Activated CD8-positive, alpha-beta memory T cell treated with anti-CD3 and anti-CD28 coated beads, Interleukin-2, amount 50 U/mL, for 4 hours (primary cell): ENCODE data around the gene RASA3.
A peak's percentile ranks its signal among the peaks of the same experiment; 100 is the strongest.
"Not testable (repeated sequence)": the region's sequence is repeated elsewhere in the genome, so short reads cannot be mapped to it uniquely, and the experiment has no call there.

ENCODE experiments used
- DNase-seq: peaks from one replicate; pipeline ENCODE4 v3.0.0-alpha.2; 2020

RASA3 gene

DNA sequence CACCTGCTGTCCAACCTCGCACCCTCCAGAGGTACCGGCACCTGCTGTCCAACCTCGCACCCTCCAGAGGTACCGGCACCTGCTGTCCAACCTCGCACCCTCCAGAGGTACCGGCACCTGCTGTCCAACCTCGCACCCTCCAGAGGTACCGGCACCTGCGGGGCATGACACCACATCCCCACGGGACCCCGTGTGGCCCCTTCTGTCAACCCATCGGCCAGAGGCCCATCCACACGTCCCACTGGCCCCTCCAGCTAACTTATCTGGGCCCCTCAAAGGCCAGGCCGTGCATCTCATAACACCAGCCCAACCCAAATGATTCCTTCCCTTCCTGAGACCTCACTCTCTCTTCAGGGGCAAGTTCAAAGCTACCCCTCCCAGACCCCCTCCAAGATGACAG is 6.3 kb downstream of the RASA3 start:
- DNase-seq, result not testable (repeated sequence)

DNA sequence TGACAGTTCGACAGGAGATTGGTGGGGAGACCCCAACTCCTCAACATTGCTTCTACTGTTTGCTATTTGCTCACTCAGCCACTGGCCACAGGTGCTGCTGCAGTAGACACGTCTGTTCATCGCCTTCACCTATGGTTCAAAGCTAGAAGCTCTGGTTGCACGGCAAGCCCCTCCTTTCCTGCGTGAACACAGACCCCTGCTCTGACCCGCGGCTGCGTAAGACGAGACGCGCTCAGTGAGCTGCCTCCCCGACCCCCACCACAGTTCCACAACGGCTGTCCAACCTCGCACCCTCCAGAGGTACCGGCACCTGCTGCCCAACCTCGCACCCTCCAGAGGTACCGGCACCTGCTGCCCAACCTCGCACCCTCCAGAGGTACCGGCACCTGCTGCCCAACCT is 6.8 kb downstream of the RASA3 start:
- no peak for DNase-seq

DNA sequence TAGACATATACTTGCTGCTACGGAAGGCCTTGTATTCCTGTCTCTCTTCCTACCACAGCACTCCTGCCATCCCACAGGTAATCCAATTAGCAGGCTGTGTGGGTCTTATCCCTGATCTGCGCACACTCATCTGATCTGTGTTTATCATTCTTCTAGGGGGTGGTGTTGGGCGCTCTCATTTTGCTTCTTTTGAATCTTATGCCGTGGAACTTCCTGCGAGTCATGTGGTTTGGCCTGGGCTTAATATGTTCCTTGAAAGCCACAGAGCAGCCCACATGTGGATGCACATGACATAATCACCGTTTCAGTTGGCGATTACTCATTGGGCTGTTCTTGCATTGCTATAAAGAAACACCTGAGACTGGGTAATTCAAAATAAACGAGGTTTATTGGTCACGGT is 7.5 kb downstream of the RASA3 start:
- peak; percentile 72 for DNase-seq

DNA sequence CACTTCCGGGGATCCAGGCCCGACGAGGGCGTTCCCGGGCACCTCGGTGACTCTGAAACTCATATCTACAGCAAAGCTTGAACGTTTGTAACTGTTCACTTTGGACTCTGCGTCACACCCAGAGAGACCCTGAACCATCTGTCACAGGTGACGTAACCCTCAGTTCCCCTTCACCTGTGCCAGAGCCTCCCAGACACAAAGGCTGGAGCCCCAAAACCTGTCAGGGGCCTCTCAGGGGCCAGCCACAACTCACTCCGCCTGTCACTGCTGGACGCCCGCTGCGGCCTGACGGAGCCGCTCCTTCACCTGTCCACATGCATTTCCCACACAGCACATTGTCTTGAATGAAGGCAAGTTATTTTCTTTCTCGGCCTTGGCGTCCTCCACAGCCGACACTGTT is 8.0 kb downstream of the RASA3 start:
- DNase-seq, result no peak

DNA sequence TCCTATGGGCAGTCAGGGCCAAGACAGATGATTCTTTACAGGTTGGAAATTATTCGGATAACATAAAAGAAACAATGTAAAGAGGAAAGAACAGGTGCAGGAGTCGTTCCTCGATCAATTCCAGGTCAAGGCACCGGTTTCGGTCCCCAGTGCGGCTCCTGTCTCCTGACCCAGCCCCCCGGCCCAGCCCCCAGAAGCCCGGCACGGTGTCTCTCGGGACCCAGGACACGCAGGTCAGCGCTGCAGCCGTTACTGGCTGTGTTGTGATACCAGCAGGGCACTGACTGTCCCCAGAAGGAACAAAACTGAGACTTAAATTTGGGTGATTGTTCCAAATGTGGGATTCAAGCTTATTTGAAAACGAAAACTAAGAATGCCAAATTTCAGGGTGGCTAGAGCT is 8.5 kb downstream of the RASA3 start:
- no peak for DNase-seq

DNA sequence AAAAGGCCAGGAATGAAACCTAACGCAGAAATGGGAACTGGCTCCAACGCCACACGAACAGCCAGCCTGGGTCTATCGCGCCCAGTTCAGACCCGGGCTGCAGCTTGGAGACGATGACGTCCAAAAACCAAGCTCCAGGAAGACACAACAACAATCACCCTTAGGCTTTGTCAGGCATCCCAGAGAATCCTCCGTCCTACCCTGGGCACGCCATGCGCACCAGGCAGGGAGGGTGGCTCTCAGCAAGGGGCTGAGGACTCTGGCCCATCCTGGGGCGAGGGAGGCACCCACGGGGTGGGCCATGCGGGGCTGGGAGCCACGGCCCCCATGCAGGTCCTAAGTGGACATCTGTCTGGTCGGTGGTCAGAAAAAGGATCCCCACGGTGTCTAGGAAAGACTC is 9.0 kb downstream of the RASA3 start:
- no peak for DNase-seq

DNA sequence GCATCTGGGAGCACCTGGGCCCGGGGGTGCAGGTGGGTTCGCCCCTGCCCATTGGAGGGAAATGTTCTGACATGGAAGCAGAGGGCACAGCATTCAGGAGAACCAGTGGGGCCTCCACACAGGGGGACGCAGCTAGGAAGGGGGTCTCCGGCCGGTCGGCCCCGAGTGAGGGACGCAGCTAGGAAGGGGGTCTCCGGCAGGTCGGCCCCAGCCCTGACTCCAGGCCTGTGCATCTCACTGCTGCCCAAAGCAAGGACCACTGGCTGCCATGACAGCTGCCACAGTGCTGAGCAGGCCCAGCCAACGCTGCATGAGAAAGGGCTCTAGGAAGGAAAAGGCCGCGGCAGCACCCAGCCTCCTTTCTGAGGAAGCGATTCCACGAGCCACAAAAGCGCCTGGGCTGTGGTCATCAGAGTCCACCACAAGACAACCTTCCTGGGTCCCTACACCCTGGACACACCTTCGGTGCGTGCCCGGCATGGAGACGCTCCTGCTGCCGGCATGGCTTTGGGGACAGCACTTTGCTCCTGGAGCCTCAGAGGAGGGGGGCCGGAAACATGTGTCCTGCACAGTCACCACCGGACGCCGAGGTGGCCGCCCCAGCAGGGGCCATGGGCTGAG is 9.7 kb downstream of the RASA3 start:
- no peak for DNase-seq

DNA sequence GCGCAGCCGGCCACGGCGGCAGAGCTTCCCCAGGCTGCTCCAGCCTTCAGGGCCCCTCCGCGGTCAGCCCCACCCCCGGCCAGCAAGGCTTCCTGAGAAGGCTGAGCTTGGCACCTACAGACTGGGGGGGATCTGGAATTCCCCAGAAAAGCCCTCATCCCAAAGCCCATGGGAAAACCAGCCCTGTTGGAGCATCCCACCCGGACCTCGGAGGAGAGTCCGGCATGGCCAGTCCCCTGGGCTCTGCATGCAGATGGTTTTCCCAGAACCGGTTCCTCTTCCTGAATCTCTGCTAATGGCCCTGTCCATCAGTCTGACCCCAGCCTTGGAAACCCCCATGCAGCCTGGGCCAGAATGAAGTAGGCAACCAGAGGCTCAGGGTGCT is 10.3 kb downstream of the RASA3 start:
- DNase-seq, result no peak

DNA sequence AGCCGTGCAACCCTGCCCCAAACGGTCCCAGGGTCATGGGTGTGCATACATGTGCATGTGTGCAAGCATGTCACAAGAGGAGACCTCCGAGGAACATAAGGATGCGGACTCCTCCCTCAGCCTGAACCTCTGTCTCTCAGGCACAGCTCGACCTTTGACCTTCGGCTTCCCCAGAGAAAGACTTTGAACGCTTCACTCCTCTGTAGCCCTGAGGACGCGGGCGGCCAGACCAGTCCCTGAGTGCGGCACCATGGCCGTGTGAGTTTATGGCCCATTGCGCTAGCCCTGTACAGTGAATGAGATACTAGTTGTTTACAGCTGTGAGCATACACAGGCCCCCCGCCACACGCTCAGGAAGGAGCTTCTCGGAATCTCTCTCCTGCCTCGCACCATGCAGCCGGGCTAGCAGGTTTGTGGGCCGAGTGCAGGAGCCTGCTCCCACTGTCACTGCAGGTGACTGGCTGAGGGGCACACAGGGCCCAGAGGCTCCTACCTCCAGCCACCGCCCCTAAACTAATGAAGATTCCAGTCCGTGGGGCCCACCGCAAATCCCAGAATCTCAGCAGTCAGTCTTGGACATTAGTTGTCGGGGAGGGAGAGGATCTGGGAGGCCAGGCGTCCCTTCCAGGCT is 10.8 kb downstream of the RASA3 start:
- DNase-seq, result no peak

DNA sequence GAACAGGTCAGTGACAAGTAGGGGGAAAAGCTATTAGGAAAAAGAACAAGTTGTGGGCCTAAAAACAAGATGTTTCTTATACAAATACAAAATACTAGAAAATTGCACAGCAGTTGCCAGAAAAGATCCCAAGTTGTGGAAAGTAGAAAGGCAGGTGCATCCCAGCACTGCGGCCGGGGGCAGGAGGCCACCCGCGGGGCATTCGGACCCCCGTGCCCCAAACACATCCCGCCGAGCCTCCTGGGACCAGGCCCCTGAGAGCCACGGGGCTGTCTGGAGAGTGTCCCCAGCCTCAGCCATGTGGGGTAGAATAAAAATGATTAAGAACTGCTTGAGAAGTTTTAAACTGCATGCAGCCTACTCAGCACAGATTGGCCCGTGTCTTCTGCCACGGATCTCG is 11.4 kb downstream of the RASA3 start:
- no peak for DNase-seq

DNA sequence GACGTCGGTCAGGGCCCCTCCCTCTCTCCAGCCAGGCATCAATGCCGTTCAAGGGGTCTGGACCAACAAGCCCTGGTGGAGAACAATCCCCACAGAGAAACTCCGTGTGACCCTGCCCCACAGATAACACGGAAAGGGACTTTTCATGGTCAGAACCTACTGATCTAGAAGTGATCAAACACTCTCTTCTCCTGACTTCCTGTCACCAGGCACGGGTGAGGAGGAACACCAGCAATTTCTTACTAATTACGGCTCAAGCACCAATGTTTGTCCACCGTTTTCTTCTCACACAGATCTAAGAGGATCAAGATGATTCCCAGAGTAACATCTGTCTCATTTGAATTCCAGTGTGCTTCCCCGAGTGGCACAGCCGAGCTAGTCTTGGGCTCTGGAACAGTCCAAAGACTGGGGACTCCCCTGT is 11.8 kb downstream of the RASA3 start:
- DNase-seq, result no peak

DNA sequence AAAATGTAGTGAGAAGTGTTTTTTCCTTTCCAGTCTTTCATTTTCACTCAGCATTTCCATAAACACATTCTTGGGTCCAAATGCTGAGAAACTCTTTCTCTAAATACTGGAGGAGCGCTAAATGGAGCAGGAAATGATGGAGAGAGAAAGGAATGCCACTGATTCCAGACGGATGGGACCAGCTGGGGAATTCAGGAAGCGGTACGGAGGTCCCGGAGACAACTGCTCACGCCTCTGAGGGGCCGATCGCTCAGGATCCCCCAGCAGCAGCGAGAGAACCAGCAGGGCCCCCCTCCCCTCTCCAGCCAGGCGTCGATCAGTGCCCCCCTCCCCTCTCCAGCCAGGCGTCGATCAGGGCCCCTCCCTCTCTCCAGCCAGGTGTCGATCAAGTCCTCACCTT is 13.2 kb downstream of the RASA3 start:
- DNase-seq, result no peak

DNA sequence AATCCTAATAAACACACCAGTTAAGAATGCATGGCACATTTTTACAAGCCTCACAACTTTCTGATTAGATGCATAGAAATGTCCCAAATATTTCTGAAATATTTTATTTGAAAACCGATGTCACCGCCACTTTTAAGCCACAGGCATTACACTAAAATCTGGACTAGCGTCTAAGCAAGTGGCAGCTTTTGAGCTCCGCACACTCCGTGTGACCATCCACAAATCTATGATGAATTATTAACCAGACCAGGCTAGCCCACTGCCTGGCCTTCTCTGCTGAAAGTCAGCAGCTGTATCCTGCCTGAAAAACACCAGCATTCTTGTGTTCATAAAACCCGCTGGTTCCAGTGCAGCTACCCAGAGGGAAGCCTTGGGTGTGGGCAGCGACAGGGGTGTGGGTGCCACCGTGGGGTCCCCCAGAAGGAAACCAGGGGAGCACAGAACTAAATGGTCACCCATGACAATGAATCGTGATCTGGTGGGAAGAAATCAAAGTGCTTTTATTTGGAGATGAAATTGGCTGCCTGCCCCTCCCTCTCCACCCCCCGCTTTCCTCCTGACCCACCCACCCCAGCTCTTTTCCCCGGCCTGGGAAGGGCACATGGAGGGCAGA is 13.8 kb downstream of the RASA3 start:
- no peak for DNase-seq

DNA sequence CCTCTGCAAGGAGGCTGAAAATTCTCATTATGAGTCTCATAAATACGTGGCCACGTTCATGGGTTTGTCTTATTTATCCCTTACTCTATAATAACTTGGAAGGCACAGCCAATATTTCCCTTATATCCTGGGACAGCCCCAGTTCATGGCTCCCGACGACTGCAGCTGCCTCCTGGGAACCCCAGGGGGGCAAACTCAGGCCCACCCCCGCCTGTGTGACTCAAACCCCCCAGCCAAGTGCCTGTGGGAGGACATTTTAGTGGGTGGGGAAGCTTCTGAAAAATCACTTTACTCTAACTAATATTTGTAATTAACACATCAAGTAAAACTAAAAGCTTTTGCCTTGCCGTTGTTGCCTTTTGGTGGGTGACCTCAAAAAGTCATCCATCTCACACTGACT is 14.3 kb downstream of the RASA3 start:
- DNase-seq, result no peak

DNA sequence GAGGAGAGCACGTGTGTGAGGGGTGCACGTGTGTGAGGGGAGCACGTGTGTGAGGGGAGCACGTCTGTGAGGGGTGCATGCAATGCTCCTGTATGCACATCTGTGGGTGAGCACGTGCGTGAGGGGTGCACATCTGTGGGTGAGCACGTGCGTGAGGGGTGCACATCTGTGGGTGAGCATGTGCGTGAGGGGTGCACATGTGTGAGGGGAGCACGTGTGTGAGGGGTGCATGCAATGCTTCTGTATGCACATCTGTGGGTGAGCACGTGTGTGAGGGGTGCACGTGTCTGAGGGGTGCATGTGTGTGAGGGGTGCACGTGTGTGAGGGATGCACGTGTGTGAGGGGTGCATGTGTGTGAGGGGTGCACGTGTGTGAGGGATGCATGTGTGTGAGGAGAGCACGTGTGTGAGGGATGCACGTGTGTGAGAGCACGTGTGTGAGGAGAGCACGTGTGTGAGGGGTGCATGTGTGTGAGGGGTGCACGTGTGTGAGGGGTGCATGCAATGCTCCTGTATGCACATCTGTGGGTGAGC is 15.0 kb downstream of the RASA3 start:
- DNase-seq, result peak; percentile 7

DNA sequence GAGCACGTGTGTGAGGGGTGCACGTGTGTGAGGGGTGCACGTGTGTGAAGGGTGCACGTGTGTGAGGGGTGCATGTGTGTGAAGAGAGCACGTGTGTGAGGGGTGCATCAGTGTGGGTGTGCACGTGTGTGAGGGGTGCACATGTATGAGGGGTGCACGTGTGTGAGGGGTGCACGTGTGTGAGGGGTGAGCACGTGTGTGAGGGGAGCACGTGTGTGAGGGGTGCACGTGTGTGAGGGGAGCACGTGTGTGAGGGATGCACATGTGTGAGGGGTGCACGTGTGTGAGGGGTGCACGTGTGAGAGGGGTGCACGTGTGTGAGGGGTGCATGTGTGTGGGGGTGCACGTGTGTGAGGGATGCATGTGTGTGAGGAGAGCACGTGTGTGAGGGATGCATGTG is 15.7 kb downstream of the RASA3 start:
- DNase-seq, result no peak

DNA sequence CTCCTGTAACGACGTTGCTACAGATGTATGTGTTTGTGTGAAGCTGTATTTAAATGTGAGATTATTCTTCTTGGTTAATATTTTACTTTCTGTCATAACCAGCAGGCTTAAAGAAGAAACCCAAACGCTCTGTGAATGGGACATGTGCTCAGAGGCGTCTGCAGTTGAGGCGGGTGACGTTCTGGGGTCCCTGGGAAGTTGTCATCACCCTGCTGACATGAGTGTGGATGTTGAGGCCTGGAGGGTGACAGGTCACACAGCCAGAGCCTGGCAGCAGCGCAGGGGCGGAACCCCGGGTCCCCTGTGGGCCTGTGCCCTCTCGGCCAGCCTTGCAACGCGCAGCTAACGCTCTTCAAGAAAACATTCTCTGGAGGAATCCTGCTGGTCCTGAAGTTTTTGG is 16.6 kb downstream of the RASA3 start:
- DNase-seq, result peak; percentile 14

DNA sequence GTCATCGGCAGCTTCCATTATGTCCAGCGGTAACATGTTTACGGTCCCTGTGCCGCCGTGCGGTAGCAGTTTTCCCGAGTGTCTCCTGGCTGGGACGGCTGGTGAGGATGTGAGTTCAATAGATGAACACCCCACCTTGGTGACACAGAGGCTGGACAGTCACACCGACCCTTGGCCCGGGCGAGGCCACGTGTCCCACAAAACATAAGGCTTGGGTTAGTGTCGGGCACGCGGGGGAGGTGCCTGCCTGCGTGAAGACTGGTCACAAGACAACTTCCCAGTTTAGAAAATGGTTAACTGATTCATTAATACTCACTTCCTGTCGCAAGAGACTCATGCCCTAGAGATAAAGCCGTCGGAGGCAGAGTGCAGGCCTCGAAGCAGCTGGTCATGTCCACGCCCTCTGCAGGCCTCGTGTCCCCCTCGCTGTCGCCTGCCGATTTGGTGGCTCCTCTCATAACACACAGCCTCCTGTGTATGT is 17.2 kb downstream of the RASA3 start:
- peak; percentile 25 for DNase-seq

DNA sequence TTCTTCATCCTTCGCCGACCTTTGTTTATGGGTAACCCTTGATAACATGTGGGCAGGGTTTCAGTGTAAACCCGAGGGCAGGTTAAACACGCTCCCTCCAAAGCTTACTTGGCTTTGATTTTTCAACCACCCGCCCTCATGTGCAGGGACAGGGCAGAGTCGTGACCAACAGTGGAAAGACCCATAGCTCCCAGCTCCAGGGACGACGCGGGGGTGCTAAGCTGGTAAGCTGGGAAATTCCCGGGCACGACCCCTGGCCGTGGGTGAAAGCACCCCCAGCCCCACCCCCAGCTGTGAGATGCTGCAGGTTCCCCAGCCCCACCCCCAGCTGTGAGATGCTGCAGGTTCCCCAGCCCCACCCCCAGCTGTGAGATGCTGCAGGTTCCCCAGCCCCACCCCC is 17.8 kb downstream of the RASA3 start:
- DNase-seq, result peak; percentile 14

DNA sequence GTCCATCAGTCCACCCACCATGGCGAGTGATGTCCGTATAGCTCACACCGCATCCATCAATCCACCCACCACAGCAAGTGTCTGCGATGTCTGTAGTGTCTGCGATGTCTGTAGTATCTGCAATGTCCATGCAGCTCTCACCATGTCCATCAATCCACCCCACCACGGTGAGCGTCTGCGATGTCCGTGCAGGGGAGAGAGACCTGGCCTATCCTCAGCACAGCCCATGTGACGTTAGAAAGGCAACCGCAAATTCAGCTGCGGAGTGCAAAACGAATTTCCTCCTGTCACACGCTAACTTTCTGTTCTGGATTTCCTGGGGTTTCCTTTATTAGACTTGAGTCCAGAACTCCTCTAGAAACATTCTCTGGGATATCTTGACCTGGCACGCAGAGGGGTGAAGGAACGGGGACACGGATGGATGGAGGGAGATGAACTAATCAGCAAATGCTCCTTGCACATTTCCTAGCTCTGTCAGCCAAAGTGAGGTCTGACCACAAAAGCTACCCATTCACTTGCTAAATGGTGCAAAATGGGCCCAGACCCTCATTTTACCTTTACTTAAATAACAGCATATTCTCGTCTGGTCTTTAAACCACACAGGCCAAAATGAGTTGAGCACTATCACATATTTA is 18.3 kb downstream of the RASA3 start:
- peak; percentile 11 for DNase-seq

DNA sequence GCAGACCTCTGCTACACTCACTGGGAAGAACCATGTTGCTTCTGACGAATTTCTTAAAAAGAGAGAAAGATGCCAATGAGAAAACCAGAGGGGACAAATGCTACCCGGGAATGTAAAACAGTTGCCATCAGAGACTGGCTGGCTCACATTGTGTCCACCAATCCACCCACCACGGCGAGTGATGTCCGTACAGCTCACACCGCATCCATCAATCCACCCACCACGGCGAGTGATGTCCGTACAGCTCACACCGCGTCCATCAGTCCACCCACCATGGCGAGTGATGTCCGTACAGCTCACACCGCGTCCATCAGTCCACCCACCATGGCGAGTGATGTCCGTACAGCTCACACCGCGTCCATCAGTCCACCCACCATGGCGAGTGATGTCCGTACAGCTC is 19.0 kb downstream of the RASA3 start:
- DNase-seq, result not testable (repeated sequence)

DNA sequence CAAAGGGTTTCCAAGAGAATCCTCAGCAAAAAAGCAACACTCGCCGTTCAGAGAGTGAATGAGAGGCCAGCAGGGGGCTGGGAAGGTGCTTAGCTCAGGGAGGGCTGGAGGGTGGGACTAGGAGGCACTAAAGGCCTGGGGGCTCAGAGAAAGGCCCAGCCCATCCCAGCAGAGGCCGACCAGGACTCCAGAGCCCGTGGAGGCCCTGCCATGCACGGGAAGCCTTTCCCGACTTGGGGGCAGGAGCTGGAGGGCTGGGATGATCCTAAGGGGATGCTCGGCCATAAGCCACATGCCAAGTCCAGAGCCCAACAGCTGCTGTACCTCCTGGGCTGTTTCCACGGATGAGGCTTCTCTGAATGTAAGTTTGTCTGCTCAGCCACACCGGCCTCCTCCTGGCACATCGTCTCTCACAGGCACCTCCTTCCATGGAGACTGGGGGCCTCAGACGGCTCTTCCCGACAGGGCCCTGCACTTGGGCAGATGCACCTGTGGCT is 19.5 kb downstream of the RASA3 start:
- peak; percentile 11 for DNase-seq

DNA sequence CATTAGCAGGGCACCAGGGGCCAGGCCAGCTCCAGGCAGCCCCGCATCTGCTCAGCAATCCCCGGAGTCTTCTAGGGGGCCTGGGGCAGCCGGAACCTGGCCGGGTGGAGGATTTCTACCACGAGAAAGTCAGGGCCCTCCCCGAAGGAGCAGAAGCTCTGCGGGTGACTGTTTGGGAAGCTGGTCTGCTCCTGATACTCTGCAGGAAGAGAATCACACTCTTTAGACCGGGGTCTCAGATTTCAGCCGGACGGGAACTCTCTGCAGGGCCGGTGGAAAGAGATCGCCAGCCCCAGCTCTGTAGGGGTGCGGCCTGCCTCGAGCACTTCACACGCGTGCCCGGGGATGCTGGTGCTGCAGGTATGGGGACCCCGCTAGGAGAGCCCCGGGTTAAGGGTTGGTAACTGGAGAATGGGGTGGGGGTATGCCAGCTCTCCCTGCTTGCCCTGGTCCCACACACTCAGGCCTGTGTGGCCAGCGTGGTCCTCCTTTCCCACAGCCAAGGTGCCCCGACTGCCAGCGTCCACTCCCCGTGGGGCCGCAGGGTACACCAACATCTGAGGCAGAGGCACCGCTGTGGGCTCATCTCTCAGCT is 20.1 kb downstream of the RASA3 start:
- DNase-seq, result peak; percentile 11
